HG03575 (cell line): ENCODE measurements around the gene TMEM217.
"Not testable (repeated sequence)": the region's sequence is repeated elsewhere in the genome, so short reads cannot be mapped to it uniquely, and the experiment has no call there.

Experiments used
- ATAC-seq: cut with Tn5 transposase; IDR thresholded peaks from one replicate; pipeline ENCODE4 v1.9.1; 2021; ENCODE audit not compliant: unreplicated experiment, insufficient number of reproducible peaks, low FRiP score; ENCODE audit errors: extremely low read depth

The TMEM217 gene

DNA sequence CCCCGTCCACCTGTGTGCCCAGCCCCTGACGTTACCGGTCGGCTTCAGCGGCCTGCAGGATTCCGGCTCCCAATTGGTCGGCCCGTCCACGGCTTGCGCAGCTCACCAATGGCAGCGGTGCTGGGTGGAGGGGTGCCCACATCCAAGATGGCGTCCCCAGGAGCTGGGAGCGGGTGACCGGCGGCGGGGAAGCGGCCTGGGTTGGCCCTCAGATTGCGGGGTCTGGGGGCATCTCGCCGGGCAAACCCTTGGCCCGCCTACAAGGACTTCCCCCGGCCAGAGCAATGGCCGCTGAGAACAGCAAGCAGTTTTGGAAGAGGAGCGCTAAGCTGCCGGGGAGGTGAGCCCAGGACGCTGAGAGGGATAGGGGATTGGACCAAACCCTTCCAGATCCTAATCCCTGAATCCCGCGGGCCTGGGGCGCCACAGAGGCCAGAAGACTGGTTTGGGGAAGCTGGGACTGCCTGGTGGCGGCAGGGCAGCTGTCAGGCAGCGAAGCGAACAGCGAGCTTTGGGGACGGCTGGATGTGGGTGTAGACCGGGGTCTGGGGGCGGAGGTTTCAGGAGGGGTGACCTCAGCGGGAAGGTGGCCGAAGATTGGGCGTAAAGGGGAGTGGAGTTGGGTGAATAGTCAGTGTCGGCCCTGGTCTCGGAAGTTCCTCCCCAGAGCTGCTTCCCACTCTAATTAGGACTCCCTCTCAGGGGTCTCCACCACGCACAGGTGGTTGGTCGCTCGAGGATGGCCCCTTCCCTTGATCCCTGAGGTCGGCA lies at the start of gene TMEM217, which contains the start of gene TBC1D22B:
TSS of gene TMEM217 (minus strand) at position 511 of the 771 bp plus-strand sequence. CDS start 39,114 bp downstream, outside the sequence.
TSS of gene TBC1D22B (plus strand) at position 139 of the 771 bp plus-strand sequence. CDS start at position 285, 146 bp downstream.
- peak; percentile 53 for ATAC-seq

DNA sequence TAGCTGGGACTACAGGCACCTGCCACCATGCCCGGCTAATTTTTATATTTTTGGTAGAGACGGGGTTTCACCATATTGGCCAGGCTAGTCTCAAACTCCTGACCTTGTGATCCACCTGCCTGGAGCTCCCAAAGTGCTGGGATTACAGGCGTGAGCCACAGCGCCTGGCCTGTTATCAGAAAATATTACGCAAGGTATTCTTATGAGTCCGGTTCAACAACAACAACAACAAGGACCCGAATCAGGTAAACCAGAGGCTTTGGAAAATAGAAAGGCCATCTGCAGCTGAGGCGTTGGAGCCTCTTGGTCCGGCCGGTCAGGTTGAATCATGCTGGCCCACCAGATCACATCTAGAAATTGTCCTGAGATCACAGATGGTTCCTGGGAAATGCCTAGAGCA lies 49.5 kb upstream of the TMEM217 start:
- not testable (repeated sequence) for ATAC-seq

DNA sequence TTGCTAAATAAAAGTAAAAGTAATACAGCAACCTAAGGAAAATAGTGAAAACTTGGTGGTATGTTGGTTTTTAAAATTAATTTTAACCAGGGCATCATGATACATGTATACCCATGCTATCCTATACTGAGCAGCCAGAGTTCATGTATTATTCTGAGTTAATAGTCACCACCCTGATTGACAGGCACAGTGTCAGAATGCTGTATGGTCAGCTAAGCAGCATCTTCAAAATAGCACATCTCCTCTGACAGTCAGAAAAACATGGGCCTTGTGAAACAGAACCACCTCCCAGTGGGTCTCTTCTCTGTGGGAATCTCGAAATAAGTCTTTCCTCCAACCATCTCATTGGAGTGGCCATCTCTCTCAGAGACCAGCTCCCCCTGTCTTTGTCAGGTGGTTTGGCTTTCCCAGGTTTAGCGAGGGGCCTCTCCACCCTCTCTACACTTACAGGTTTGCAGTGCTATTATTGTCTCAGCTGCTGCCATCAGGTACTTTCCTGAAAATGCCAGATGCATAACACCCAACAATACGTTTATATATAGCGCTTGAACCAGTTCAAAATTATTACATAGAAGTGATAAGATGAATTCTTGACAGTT lies 48.8 kb upstream of the TMEM217 start:
- no peak for ATAC-seq

DNA sequence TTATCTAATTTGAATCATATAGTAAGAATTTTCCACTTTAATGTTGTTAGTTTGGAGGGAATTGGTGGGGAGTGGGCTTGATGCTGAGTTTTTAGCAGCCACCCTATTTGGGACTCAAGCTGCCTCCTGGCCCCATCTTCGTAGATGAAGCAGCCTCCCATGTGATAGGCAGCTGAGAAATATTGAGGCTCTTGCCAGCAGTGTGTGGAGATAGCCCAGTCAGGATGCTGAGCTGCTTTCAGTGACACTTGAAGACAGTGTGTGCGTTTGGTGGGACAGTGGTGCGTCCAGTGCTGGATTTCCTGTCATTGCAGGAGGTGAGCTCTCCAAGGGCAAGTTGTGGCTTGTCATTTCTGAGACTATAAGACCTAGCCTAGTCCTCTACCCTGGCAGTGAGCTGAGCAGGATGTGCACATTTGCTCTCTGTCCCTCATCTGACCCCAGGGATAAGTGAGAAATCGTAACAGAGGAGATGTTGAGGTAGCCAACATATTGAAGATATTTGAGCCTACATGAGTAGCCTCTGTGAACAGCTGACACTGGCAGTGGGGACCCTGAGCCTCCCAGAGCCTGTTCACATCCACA lies 48.0 kb upstream of the TMEM217 start:
- ATAC-seq: no peak

DNA sequence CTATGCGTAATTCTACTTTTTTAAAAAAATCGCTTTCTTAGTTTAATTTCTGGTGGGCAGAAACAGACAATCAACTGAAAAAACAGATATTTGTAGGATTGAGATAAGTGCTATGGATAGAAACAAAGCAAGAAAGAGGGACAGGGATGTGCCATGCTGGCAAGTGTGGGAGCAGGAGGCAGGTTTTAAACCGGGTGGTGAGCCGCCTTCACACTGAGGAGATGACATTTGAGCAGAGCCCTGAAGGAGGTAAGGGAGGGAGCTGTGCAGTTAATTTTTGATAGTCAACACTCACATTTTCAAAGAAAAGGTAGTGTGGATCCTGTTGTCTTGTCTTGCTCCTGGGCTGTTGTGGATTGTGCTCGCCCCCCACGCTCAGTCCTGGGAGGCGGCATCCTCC lies 46.8 kb upstream of the TMEM217 start:
- no peak for ATAC-seq

DNA sequence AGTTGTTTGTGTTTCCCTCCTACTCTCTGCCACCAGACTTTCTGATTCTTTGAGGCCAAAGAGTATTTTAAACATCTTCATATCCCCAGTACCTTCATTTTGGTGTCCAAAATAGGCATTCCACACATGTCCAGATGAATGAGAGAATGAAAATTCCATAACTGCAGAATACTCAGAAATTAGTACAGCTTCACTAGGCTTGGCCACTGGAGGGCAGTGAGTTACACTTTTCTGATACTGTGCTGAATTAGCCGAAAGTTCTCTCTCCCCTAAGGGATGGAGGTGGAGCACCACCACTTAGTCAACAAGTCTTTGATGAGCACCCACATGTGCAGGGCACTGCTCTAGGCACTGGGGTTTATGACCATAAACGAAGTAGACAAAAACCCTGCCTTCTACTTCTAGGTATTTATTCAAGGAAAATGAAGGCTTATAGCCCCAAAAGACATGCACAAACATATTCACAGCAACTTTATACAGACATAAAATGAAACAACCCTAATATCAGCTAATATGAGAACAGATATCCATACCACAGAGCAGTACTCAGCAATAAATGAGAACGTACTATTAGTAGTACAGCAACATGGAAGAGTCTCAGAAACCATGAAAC lies 46.1 kb upstream of the TMEM217 start:
- no peak for ATAC-seq

DNA sequence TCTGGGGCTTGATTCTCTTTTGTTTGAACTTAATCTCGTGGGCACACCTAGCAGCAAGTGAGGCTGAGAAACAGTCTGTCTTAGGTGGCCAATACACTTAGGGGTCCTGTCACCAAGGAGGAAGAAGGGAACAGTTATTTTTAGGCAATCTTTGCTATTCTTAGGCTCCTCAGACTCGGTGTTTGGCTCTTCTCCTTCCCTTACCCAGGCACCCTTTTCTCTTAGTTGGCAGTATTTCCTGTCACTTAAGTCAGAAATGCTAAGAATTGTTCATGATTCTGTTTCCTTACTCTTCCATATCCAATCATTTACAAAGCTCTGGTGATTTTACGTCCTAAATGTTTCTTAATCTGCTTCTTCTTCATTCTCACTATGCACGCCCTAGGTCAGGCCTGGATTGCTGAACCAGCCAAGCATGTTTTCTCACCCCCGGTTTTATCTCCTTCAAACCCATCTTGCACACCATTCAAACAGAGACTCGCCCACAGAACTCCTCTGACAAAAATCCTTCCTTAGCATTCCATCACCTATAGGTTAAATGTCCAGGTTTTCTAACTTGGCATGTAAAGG lies 45.2 kb upstream of the TMEM217 start:
- no peak for ATAC-seq

DNA sequence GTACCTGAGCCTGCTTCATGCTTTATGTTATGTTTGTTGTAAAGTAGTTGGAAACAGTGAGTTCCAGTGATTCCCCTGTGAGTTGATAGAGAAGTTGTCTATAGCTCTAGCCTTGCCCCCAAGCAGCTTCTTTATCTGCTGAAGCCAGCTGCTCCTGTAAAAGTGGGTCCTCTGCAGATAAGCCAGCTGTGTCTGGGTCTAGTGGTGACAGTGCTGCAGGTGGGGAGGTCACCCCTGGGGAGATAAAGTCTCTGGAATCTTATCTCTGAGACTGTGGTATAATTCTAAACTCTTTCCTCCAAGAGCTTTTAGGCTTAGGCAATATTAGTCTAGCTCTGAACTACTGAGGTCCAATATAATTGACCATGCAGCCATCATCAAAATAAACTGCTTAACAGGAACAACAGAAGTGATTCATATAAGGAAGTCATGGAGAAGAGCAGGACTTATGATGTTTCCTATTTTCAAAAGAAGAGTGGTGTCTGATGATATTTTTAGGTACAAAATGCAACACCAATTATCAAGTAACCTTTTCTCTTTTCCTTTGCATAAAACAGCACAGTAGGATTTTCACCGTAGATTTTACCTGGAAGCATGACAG lies 44.2 kb upstream of the TMEM217 start:
- ATAC-seq: no peak

DNA sequence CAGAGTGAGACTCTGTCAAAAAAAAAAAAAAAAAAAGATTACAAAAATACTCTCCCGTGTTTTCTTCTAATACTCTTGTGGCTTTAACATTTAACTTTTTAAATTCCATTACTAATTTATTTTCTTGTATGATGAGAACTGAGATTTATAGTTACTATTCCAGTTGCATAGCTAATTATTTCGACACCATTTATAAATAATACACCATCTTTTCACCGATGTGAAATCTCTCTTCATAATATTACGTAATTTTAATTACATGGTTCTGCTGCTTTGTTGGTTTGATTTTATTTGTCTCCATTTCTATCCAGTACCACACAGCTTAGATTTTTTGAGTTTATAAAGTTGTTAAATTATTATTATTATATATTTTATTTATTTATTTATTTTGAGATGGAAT lies 42.0 kb upstream of the TMEM217 start:
- ATAC-seq: no peak

DNA sequence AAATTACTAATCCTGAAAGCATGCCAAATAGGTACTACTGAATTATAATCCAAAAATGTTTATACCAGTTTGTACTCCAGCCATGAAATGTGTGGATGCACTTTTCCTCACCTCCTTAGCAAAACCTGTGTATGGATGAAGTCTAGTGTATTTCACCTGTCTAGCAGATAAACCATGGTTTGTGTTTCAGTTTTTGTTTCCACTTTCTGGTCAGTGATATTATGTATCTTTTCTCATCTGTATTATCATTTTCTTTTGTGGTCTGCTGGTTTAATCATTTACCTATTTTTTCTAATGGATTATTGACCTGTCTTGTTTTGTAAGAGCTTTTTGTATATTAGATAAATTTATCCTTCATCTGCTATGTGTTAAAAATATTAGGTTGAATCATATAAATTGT lies 41.0 kb upstream of the TMEM217 start:
- no peak for ATAC-seq

DNA sequence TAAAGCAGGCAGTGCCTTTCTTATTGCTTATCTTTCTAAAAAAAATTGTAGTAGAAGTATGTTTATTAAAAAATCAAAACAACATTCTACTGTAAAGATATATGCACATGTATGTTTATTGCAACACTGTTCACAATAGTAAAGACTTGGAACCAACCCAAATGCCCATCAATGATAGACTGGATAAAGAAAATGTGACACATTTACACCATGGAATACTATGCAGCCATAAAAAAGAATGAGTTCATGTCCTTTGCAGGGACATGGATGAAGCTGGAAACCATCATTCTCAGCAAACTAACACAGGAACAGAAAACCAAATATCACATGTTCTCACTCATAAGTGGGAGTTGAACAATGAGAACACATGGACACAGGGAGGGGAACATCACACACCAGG lies 39.7 kb upstream of the TMEM217 start:
- not testable (repeated sequence) for ATAC-seq

DNA sequence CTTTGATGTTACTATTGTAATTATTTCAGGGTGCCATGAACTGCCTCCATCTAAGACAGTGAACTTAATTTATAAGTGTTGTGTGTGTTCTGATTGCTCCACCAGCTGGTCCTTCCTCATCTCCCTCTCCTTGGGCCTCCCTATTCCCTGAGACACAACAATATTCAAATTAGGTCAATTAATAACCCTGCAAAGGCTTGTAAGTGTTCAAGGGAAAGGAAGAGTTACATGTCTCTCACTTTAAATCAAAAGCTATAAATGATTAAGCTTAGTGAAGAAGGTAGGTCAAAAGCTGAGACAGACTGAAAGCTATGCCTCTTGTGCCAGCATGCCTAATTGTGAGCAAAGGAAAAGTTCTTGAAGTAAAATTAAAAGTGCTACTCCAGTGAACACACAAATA lies 35.5 kb upstream of the TMEM217 start:
- no peak for ATAC-seq

DNA sequence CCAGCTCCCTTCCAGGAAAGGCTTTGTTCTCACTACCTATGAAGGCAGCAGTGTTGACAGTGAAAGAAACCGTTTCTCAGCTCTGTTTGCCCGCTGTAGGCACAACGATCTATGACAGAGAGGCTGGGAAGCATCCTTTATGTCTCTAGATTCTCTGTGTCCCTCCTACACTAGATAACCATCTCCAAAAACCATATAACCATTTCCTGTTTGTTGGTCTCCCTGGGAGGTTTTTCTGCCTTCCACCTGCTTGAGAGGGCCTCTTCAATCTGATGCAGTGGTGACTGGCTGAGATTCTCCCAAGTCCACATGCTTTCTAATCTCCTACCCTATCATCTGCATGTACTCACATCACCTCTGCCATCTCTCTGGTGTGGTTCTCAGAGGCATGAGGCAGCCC lies 32.0 kb upstream of the TMEM217 start:
- ATAC-seq: no peak

DNA sequence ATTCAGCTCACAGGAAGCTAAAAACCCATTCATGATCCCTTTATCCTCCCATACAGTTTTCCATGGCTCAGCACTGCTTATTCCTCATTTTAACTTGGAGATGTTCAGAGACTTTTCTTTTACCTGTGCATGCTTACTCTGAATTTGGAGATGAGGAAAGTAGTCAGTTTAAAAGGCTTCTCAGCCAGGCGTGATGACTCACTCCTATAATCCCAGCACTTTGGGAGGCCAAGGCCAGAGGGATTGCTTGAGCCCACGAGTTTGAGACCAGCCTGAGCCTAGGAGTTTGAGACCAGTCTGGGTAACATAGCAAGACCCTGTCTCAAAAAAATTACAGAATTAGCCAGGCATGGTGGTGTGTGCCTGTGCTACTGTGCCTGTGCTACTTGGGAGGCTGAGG lies 30.3 kb upstream of the TMEM217 start:
- no peak for ATAC-seq

DNA sequence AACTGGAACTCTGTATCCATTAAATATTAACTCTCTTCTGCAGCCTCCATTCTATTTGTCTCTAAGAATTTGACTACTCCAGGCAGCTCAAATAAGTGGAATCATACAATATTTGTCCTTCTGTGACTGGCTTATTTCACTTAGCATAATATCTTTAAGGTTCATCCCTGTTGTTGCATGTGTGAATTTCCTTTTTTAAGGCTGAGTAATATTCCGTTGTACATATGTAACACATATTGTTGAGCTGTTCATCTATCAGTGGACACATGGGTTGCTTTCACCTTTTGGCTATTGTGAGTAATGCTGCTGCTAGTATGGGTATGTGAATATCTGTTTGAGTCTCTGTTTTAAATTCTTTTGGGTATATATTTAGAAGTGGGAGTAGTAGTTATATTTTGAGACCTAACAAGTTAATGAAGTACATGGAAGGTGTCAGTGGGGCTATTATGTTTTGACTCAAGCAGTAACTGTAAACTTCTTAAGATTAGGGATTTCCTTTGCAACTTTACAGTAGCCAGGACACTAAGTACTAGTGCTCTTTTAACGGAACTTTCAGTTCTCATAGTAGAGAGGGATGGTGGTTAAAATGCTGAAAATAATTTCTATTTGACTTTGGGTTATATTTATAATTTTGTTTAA lies 29.7 kb upstream of the TMEM217 start:
- ATAC-seq: no peak

DNA sequence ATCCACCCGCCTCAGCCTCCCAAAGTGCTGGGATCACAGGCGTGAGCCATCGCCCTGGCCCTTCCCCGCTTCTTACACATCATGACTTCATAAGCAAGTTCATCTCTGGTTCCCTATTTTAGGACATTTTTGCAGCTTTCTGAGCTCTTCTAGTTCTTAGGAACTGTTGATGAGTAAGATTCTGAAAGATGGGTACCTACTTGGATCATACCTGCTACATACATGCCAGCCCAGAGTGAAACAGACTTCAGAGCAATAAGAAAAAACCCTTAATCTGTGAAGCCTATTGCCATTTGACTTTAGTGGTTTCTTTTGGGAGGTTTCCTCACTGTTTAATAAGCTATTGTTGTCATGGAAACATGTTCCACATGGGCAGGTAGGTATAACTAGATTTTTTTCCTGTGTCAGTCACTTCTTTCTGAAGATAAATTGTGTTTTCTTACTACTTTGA lies 27.9 kb upstream of the TMEM217 start:
- no peak for ATAC-seq

DNA sequence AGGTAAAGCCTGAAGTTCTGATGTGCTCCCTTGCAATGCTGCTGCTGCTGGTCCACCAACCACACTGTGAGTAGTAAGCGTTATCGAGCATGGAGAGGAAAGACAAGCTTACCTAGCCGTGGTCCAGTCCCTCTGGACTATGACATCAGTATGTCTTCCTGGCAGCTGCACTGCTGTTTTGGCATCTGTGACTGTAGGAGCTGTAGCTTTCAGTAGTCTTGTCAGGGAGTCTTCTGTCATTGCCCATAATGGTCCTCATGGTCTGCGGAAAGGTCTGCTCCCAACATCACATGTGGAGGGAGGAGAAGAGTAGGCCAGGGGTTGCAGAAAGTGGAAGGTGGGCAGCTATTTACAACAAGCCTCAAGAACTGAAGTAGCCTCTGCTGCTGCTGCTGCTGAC lies 26.8 kb upstream of the TMEM217 start:
- no peak for ATAC-seq

DNA sequence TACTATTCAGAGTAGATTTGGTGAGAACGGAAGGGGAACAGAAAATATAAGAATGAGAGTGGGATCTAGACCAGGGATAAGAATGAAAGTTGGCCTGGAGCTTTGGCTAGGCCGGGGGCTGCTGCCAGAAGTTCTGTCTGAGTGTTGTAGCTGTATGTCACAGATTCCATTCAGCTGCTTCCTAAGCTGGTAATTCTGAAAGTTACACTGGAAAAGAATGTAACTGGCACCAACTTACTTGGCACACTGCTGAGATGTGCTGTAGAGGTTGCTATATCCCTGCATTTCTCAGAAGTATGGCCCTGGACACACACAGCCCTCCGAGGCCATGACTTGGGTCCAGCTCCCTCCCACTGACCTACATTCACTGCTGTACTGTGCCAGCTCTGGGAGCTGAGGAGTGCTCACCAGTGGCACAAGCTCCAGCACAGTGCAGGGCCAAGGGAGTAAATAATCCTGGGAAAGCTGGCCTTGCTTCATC lies 25.8 kb upstream of the TMEM217 start:
- ATAC-seq: no peak
